ENCODE data around the gene CERCAM. TPM values are rescaled to one million over a fixed set of nuclear protein-coding genes. Genes with fewer than 3 reads are reported as not detected.

The CERCAM gene
- total and polyA plus RNA-seq, 2 of the 13 experiments (the other 11 are each of a cell fraction or from before 2014, with no cell fraction given), result 9.0 to 17.1 TPM

DNA sequence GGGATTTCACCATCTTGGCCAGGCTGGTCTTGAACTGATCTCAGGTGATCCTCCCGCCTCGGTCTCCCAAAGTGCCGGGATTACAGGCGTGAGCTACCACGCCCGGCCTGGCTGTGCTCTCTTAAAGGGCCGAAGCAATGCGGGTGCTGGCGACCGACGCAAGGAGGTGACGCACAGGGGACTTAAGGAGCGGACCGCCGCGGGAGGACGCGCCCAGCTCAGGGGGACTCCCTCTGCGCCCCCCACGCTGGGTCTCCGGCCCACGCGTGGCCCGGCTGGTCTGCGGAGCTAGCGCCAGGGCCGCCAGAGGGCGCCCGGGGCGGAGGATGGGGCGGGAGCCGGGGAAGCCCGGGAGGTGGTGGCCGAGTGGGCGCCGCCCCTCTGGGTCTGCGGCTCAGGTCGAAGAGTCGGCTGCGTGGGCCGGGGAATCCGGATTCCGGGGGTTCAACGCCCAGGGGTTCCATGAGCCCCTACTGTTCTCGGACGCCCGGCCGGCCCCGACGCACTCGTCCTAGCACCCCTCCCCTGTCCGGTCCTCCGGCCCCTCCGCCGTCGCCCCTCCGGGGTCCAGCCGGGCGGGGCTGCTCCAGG, 502 bp upstream of the CERCAM start (continued):
- TF ChIP-seq, protein P1, sequence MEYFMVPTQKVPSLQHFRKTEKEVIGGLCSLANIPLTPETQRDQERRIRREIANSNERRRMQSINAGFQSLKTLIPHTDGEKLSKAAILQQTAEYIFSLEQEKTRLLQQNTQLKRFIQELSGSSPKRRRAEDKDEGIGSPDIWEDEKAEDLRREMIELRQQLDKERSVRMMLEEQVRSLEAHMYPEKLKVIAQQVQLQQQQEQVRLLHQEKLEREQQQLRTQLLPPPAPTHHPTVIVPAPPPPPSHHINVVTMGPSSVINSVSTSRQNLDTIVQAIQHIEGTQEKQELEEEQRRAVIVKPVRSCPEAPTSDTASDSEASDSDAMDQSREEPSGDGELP (IDR thresholded peaks at IDR 0.05; ENCODE audit: borderline replicate concordance, low read depth), result no peak
- TF ChIP-seq SP2 (CRISPR knock-in tag; IDR thresholded peaks at IDR 0.05), result no peak
- no peak for TF ChIP-seq RFX3 (CRISPR knock-in tag; IDR thresholded peaks at IDR 0.05)
- TF ChIP-seq, protein P2, sequence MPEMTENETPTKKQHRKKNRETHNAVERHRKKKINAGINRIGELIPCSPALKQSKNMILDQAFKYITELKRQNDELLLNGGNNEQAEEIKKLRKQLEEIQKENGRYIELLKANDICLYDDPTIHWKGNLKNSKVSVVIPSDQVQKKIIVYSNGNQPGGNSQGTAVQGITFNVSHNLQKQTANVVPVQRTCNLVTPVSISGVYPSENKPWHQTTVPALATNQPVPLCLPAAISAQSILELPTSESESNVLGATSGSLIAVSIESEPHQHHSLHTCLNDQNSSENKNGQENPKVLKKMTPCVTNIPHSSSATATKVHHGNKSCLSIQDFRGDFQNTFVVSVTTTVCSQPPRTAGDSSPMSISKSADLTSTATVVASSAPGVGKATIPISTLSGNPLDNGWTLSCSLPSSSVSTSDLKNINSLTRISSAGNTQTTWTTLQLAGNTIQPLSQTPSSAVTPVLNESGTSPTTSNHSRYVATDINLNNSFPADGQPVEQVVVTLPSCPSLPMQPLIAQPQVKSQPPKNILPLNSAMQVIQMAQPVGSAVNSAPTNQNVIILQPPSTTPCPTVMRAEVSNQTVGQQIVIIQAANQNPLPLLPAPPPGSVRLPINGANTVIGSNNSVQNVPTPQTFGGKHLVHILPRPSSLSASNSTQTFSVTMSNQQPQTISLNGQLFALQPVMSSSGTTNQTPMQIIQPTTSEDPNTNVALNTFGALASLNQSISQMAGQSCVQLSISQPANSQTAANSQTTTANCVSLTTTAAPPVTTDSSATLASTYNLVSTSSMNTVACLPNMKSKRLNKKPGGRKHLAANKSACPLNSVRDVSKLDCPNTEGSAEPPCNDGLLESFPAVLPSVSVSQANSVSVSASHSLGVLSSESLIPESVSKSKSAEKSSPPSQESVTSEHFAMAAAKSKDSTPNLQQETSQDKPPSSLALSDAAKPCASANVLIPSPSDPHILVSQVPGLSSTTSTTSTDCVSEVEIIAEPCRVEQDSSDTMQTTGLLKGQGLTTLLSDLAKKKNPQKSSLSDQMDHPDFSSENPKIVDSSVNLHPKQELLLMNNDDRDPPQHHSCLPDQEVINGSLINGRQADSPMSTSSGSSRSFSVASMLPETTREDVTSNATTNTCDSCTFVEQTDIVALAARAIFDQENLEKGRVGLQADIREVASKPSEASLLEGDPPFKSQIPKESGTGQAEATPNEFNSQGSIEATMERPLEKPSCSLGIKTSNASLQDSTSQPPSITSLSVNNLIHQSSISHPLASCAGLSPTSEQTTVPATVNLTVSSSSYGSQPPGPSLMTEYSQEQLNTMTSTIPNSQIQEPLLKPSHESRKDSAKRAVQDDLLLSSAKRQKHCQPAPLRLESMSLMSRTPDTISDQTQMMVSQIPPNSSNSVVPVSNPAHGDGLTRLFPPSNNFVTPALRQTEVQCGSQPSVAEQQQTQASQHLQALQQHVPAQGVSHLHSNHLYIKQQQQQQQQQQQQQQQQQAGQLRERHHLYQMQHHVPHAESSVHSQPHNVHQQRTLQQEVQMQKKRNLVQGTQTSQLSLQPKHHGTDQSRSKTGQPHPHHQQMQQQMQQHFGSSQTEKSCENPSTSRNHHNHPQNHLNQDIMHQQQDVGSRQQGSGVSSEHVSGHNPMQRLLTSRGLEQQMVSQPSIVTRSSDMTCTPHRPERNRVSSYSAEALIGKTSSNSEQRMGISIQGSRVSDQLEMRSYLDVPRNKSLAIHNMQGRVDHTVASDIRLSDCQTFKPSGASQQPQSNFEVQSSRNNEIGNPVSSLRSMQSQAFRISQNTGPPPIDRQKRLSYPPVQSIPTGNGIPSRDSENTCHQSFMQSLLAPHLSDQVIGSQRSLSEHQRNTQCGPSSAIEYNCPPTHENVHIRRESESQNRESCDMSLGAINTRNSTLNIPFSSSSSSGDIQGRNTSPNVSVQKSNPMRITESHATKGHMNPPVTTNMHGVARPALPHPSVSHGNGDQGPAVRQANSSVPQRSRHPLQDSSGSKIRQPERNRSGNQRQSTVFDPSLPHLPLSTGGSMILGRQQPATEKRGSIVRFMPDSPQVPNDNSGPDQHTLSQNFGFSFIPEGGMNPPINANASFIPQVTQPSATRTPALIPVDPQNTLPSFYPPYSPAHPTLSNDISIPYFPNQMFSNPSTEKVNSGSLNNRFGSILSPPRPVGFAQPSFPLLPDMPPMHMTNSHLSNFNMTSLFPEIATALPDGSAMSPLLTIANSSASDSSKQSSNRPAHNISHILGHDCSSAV (CRISPR knock-in tag; IDR thresholded peaks at IDR 0.05; ENCODE audit: borderline replicate concordance), result no peak
- TF ChIP-seq, protein P3, sequence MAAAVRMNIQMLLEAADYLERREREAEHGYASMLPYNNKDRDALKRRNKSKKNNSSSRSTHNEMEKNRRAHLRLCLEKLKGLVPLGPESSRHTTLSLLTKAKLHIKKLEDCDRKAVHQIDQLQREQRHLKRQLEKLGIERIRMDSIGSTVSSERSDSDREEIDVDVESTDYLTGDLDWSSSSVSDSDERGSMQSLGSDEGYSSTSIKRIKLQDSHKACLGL (CRISPR knock-in tag; IDR thresholded peaks at IDR 0.05), result no peak; the same call in 1 of the 2 replicates
- TF ChIP-seq IKZF1 (IDR thresholded peaks at IDR 0.05), result no peak
- 0 out of 2 replicates have a peak, but pooled peaks have one; percentile 22 for TF ChIP-seq ZNF772 (CRISPR knock-in tag; IDR thresholded peaks at IDR 0.05)
- TF ChIP-seq ZNF577 (CRISPR knock-in tag; IDR thresholded peaks at IDR 0.05; ENCODE audit: borderline replicate concordance, low read depth), result no peak
- no peak for TF ChIP-seq U2AF2 (IDR thresholded peaks at IDR 0.05; ENCODE audit: low read depth, low read length)
- TF ChIP-seq KLF16 (CRISPR knock-in tag; IDR thresholded peaks at IDR 0.05), result peak in 1 of 2 experiments; percentile 49; a peak in 1 of 4 replicates
- TF ChIP-seq ZNF484 (CRISPR knock-in tag; IDR thresholded peaks at IDR 0.05; ENCODE audit: borderline replicate concordance, low read depth), result no peak
- TF ChIP-seq KAT2B (IDR thresholded peaks at IDR 0.05; ENCODE audit: borderline replicate concordance, low read depth, low read length), result no peak
- no peak for TF ChIP-seq NR2F2 (IDR thresholded peaks at IDR 0.05; ENCODE audit: borderline replicate concordance, low read depth)
- no peak for TF ChIP-seq ZNF17 (CRISPR knock-in tag; IDR thresholded peaks at IDR 0.05)
- no peak for TF ChIP-seq AHR (CRISPR knock-in tag; IDR thresholded peaks at IDR 0.05)
- TF ChIP-seq, protein P4, sequence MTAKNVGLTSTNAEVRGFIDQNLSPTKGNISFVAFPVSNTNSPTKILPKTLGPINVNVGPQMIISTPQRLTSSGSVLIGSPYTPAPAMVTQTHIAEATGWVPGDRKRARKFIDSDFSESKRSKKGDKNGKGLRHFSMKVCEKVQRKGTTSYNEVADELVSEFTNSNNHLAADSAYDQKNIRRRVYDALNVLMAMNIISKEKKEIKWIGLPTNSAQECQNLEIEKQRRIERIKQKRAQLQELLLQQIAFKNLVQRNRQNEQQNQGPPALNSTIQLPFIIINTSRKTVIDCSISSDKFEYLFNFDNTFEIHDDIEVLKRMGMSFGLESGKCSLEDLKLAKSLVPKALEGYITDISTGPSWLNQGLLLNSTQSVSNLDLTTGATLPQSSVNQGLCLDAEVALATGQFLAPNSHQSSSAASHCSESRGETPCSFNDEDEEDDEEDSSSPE (CRISPR knock-in tag; IDR thresholded peaks at IDR 0.05), result peak; percentile 43; the same call in 1 of the 2 replicates
- 0 out of 2 replicates have a peak, but pooled peaks have one; percentile 27 for TF ChIP-seq ZSCAN9 (CRISPR knock-in tag; IDR thresholded peaks at IDR 0.05; ENCODE audit: borderline replicate concordance)
- no peak for TF ChIP-seq ESRRA (CRISPR knock-in tag; IDR thresholded peaks at IDR 0.05; ENCODE audit: low read depth)
- TF ChIP-seq SMAD3 (CRISPR knock-in tag; IDR thresholded peaks at IDR 0.05), result no peak
- TF ChIP-seq CHCHD3 (CRISPR knock-in tag; IDR thresholded peaks at IDR 0.05), result no peak

Data from HepG2 (cell line).